Astrocyte (in vitro differentiated cells and primary cell): ENCODE results near the gene FMN2. TPM values are rescaled to one million over a fixed set of nuclear protein-coding genes. Genes with fewer than 3 reads are reported as not detected.

Source experiments
- DNase-seq: peaks from one replicate; pipeline ENCODE4 v3.0.0-alpha.2; 2010; ENCODE audit warnings: low read depth
- FAIRE-seq: peaks from 2 replicates; lab custom pipeline; 2011; peaks lifted over from hg19 to GRCh38; lab: Jason Lieb, UNC
- H2AFZ ChIP-seq: 2 replicates; pipeline ENCODE4 v1.6.0; 2012; ENCODE audit warnings: low read depth, low read length, inconsistent platforms
- H3K27ac ChIP-seq: 2 replicates; pipeline ENCODE4 v1.5.1; 2011; ENCODE audit warnings: low read depth, low read length, inconsistent platforms
- H3K27me3 ChIP-seq: 2 replicates; pipeline ENCODE4 v1.6.0; 2011; ENCODE audit warnings: low read length, inconsistent platforms; ENCODE audit not compliant: insufficient read depth
- H3K36me3 ChIP-seq: 2 replicates; pipeline ENCODE4 v1.5.1; 2011; ENCODE audit warnings: low read length, inconsistent platforms; ENCODE audit not compliant: insufficient read depth
- H3K4me1 ChIP-seq: 2 replicates; pipeline ENCODE4 v1.5.1; 2011; ENCODE audit warnings: low read length, inconsistent platforms; ENCODE audit not compliant: insufficient read depth
- H3K4me2 ChIP-seq: 2 replicates; pipeline ENCODE4 v1.6.0; 2012; ENCODE audit warnings: low read length, inconsistent platforms
- H3K4me3 ChIP-seq: 2 replicates; pipeline ENCODE4 v1.5.1; 2011; ENCODE audit warnings: low read depth, mild to moderate bottlenecking, low read length, inconsistent platforms; ENCODE audit not compliant: insufficient read depth
- H3K79me2 ChIP-seq: 2 replicates; pipeline ENCODE4 v1.6.0; 2012; ENCODE audit warnings: mild to moderate bottlenecking, low read length, inconsistent platforms; ENCODE audit not compliant: insufficient read depth
- H3K9ac ChIP-seq: 2 replicates; pipeline ENCODE4 v1.6.0; 2012; ENCODE audit warnings: mild to moderate bottlenecking, low read length, inconsistent platforms
- H3K9me3 ChIP-seq: 2 replicates; pipeline ENCODE4 v1.5.1; 2012; ENCODE audit warnings: low read depth, mild to moderate bottlenecking, low read length, inconsistent platforms; ENCODE audit not compliant: insufficient read depth
- H4K20me1 ChIP-seq: 2 replicates; pipeline ENCODE4 v1.6.0; 2012; ENCODE audit warnings: low read length, inconsistent platforms; ENCODE audit not compliant: insufficient read depth
- H3K27ac Mint-ChIP-seq: one replicate; pipeline ENCODE4 v1.8.0; 2021; ENCODE audit warnings: mild to moderate bottlenecking, mixed read lengths; ENCODE audit not compliant: unreplicated experiment
- H3K27me3 Mint-ChIP-seq: one replicate; pipeline ENCODE4 v1.8.0; 2021; ENCODE audit warnings: low read depth, mixed read lengths; ENCODE audit not compliant: unreplicated experiment
- H3K36me3 Mint-ChIP-seq: one replicate; pipeline ENCODE4 v1.8.0; 2021; ENCODE audit warnings: low read depth, mixed read lengths; ENCODE audit not compliant: unreplicated experiment
- H3K4me1 Mint-ChIP-seq: one replicate; pipeline ENCODE4 v1.8.0; 2021; ENCODE audit warnings: low read depth, mixed read lengths; ENCODE audit not compliant: unreplicated experiment
- H3K4me3 Mint-ChIP-seq: one replicate; pipeline ENCODE4 v1.8.0; 2021; ENCODE audit warnings: mild to moderate bottlenecking, moderate library complexity, mixed read lengths; ENCODE audit not compliant: unreplicated experiment
- H3K9me3 Mint-ChIP-seq: one replicate; pipeline ENCODE4 v1.8.0; 2021; ENCODE audit warnings: mild to moderate bottlenecking, mixed read lengths; ENCODE audit not compliant: unreplicated experiment
- CTCF ChIP-seq: IDR thresholded peaks from 2 replicates; pipeline ENCODE4 v1.5.1; 2011; ENCODE audit warnings: low read depth, mild to moderate bottlenecking, inconsistent platforms, low read length, moderate library complexity; ENCODE audit not compliant: insufficient read depth
- EZH2 ChIP-seq: IDR thresholded peaks from 2 replicates; pipeline ENCODE4 v1.6.1; 2012; ENCODE audit warnings: mild to moderate bottlenecking, low read length, inconsistent platforms; ENCODE audit not compliant: insufficient read depth
- total RNA-seq: library from RNA; stranded (reverse); gene quantifications from 2 replicates; pipeline ENCODE4 v1.2.1, GENCODE V29; 2021

FMN2 gene
- total RNA-seq, 1 donor from 2014 or later = 2.4 TPM

GRCh38 chr1:240486611-240487010, 394.9 kb downstream of the FMN2 start:
- H3K27ac Mint-ChIP-seq = no peak overlapping the region
- Histone ChIP-seq H3K79me2 (no peaks in the 10 kb centered on the region), H3K9ac (no peak overlapping the region), H4K20me1 (no peaks in the 10 kb centered on the region), H2AFZ (no peak overlapping the region), H3K36me3 (no peaks in the 10 kb centered on the region), H3K4me1 (peaks cover 8% of the 10 kb centered on the region), H3K27ac (no peak overlapping the region), H3K9me3 (no peaks in the 10 kb centered on the region), H3K4me2 (no peak overlapping the region), H3K27me3 (no peaks in the 10 kb centered on the region), H3K4me3 (no peak overlapping the region)
- TF ChIP-seq EZH2 = no peak
- TF ChIP-seq CTCF = no peak
- DNase-seq (no peak), FAIRE-seq (peak; percentile 20)
- H3K4me1 Mint-ChIP-seq = peaks cover 11% of the 10 kb centered on the region
- peaks cover 8% of the 10 kb centered on the region for H3K27me3 Mint-ChIP-seq
- H3K4me3 Mint-ChIP-seq = no peak overlapping the region
- peaks cover 2% of the 10 kb centered on the region for H3K9me3 Mint-ChIP-seq
- H3K36me3 Mint-ChIP-seq = no peaks in the 10 kb centered on the region

- FAIRE-seq = no peak
- H3K36me3 Mint-ChIP-seq = no peaks in the 10 kb centered on the region
These were observed 395.8 kb downstream of the FMN2 start for GRCh38 chr1:240487493-240487892.

More at GRCh38 chr1:240487493-240487892, 395.8 kb downstream of the FMN2 start:
- no peak for TF ChIP-seq EZH2
- TF ChIP-seq CTCF = no peak
- peaks cover 8% of the 10 kb centered on the region for H3K27me3 Mint-ChIP-seq
- Histone ChIP-seq H3K4me1 (peaks cover 15% of the 10 kb centered on the region), H3K36me3 (no peaks in the 10 kb centered on the region), H2AFZ (no peak overlapping the region), H3K4me2 (no peak overlapping the region), H3K27me3 (no peaks in the 10 kb centered on the region), H3K4me3 (no peak overlapping the region), H3K79me2 (no peaks in the 10 kb centered on the region), H4K20me1 (no peaks in the 10 kb centered on the region), H3K9me3 (no peaks in the 10 kb centered on the region), H3K9ac (no peak overlapping the region), H3K27ac (no peak overlapping the region)
- no peak for DNase-seq
- peaks cover 16% of the 10 kb centered on the region for H3K4me1 Mint-ChIP-seq
- H3K27ac Mint-ChIP-seq = no peak overlapping the region
- H3K4me3 Mint-ChIP-seq = no peak overlapping the region
- peaks cover 2% of the 10 kb centered on the region for H3K9me3 Mint-ChIP-seq
